GM18499 (cell line): Measurements from ENCODE around the gene SPINDOC.
A peak's percentile ranks its signal among the peaks of the same experiment; 100 is the strongest.

ENCODE experiments used
- ATAC-seq: cut with Tn5 transposase; IDR thresholded peaks from one replicate; pipeline ENCODE4 v1.9.1; 2021; ENCODE audit warnings: moderate number of reproducible peaks; ENCODE audit not compliant: insufficient read depth, unreplicated experiment

SPINDOC gene

GRCh38 chr11:63831326-63831725 lies 18.1 kb downstream of the SPINDOC start:
- ATAC-seq: no peak

- no peak for ATAC-seq
Measured at GRCh38 chr11:63832336-63832735, 19.1 kb downstream of the SPINDOC start.

DNA sequence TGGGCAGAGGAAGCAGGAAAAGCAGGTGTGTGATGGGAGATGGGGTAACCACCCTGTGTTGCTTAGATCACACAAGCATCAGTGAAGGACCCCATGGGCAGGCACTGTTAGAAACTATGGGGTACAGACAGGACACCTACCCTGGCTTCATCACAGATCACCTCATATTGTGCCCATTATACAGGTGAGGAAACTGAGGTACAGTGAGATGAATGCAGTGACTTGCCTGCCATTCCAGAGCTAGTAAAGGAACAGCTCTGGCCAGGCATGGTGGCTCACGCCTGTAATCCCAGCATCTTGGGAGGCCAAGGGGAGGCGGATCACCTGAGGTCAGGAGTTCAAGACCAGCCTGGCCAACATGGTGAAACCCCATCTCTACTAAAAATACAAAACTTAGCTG lies 19.8 kb downstream of the SPINDOC start:
- no peak for ATAC-seq

- ATAC-seq: no peak
Measured at GRCh38 chr11:63834535-63835157, 21.4 kb downstream of the SPINDOC start.

GRCh38 chr11:63835158-63835545 lies 21.9 kb downstream of the SPINDOC start:
- ATAC-seq: no peak

- ATAC-seq: no peak
Measured at GRCh38 chr11:63837027-63837688, 23.9 kb downstream of the SPINDOC start.

DNA sequence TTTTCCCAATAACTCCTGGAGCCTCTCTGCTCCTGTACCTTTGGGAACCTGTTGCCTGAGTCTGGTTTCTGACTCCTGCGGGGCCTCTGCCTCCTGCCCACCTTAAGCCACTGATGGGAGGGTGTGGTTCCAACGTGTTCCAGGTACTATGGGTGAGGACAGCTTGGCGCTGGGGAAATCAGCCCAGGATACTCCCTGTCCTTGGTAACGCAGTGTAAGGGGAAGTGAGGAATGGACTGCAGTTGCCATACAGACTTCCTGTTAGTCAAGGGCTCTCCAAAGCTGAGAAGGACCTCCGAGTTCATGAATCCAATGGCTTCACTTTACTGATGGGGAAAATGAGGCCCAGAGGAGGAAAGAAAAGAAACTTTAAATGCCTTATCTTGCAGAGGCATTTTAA lies 24.5 kb downstream of the SPINDOC start:
- no peak for ATAC-seq

DNA sequence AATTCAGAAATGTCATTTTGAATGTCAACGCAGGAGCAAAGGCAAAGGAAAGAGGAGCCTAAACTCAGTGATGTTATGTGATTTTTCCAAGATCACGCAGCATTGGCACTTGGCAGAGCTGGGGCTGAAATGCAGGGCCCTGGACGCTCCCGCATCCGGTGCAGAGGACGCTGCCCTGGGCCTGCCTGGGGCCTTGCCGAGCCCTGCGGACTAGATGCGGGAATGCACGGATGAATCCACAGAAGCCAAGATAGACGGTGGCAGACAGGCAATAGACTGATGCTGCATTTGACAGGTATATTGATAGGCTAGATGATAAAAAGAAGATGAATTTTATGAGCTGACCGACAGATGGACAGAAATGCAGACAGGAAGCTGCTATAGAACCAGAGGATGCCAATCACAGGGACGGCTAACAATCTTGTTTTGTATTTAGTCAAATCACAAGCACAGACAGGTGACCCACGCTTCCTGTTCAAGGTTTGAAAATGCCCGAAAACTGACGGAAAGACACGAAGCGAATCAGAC lies 25.0 kb downstream of the SPINDOC start:
- no peak for ATAC-seq

DNA sequence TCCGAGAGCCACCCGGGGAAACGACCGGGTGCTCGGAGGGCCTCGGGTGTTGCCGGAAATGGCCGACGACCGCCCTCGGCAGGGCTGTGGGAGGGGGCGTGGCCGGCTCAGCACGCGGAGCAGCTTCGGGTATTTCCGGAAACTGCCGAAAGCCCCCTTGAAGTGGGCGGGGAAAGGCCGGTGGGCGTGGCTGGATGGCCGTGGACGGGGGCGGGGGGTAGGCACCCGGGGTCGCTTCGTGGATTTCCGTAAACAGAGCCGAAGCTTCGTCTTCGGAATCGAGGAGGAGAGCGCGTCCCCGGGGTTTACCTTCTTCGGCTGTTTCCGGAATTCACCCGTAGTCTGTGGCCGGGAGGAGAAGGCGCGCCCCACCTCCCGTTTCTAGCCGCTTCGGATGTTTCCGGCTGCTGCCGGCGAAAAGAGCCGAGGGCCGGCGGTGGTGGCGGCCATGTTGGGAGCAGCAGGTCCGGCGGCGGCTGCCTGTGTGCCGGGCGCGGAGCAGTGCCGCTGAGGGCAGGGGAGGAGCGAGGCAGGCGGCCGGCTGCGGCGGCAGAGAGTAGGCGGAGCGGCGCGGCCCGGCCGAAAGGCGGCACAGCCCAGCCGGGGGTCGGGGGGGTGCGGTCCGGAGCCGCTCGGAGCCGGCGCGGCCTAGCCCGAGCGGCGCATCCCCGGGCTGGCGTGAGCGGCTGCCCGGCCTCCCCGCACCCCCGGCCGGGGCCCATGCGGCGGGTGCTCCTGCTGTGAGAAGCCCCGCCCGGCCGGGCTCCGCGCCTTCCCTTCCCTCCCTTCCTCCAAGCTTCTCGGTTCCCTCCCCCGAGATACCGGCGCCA lies 25.6 kb downstream of the SPINDOC start, which contains the start of gene MARK2:
Gene MARK2 (plus strand): TSS at position 433 of the 830 bp plus-strand sequence. CDS start 397 bp downstream, at position 830.
- ATAC-seq: peak; percentile 47

GRCh38 chr11:63839508-63840355 lies 26.5 kb downstream of the SPINDOC start:
- ATAC-seq: no peak

GRCh38 chr11:63840356-63841060 lies 27.3 kb downstream of the SPINDOC start:
- no peak for ATAC-seq

DNA sequence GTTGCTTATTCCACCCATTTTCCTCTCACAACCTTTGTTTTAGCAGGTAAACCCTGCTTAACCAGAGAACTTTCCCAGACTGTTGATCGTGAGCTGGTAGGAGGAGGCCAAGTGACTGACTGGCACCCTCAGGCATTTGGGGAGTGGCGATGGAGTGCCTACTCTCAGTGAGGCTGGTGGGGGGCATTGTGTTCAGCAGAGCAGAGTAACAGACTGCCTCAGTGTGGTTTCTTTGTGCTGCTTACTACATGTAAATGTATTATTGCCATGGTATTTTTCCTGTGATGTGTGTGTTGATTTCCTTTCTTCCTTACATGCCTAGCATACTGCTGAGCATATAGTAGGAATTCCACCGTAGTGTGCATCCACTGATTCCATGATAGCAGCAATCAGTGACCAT lies 28.3 kb downstream of the SPINDOC start:
- no peak for ATAC-seq

GRCh38 chr11:63843041-63843440 lies 29.8 kb downstream of the SPINDOC start:
- ATAC-seq: no peak

DNA sequence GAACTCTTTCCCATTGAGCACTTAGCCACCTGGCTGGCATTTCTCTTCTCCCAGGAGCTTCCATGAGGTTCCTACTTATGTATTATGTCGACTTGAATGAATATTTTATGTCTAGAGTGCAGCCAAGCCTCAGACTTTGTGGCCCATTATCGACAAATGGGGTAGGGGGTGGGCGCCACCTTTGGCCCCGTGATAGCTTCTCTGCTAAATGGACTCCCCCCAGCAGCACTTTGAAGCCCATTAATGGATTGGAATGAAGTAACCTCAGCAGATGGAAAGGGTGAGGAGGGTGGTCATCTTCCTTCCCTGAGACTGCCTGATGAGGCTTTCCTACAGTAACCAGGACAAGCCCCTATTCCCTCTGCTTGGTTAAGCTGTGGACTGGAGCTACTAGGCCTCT lies 31.6 kb downstream of the SPINDOC start:
- ATAC-seq: no peak

DNA sequence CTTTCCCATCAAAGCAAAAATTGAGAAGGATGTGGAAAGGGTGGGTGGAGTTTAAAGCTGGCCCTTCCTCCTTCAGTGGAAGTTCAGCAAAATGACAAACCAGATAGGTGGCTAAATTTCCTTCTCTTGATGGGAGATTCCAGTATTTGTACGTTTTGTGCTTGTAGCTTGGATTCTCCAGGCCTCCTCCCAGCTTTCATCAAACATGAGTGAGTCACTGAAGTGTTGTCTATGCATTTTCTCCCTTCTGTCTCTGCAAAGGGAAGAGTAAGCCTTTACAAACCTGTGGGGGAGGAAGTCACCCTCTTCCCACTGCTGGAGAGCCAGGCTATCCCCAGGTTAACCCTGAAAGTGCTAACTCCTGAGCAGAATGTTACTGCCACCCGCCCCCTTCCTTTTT lies 32.0 kb downstream of the SPINDOC start:
- no peak for ATAC-seq

- ATAC-seq: no peak
Measured at GRCh38 chr11:63845911-63846310, 32.7 kb downstream of the SPINDOC start.

DNA sequence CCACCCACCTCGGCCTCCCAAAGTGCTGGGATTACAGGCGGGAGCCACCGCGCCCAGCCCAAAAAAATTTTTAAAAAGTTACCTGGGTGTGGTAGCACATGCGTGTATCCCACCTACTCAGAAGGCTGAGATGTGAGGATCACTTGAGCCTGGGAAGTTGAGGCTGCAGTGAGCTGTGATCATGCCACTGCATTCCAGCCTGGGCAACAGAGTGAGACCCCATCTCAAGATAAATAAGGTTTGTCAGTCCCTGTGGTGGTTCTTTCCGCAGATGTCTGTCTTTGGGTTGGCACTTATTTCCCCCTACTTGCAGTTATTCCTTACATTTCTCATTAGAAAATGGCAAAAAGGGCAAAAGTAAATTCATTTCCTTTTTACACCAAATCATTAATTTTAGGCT lies 33.6 kb downstream of the SPINDOC start:
- ATAC-seq: no peak

DNA sequence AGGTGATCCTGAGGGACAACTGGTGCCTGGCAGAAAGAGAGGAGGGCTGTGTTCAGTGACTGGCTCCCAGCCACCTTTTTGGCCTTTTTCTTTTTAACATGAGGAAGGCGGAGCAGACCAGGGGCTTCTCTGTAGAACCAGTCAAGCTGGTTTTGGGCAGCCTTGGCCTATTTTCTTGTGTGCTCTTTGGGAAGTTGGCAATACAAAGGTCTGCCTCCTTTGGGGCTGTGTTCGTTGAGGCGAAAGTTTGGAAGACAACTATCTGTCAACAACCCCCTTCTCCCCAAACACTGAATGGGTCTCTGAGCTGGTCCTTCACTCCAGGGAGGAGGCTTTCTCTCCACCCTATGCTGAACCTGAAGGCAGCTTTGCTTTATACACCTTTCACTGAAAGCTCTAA lies 34.1 kb downstream of the SPINDOC start:
- ATAC-seq: no peak

GRCh38 chr11:63849691-63850090 lies 36.4 kb downstream of the SPINDOC start:
- ATAC-seq: no peak

GRCh38 chr11:63850920-63851319 lies 37.7 kb downstream of the SPINDOC start:
- ATAC-seq: no peak
